Stimulated activated CD4-positive, alpha-beta T cell treated with anti-CD3 and anti-CD28 coated beads, Interleukin-1b, Interleukin-23, amount 100 ng/mL, for 1 hour (primary cell): ENCODE measurements around the gene RGS6.

Experiments
- DNase-seq, 2 donors: peaks; one replicate each; pipeline ENCODE4 v3.0.0-alpha.2; 2020; ENCODE audit warnings: low read depth in 2 of 2

Gene RGS6

GRCh38 chr14:72014486-72014885, 82.3 kb downstream of the RGS6 start:
- DNase-seq, result no peak

GRCh38 chr14:72017290-72017689, 85.1 kb downstream of the RGS6 start:
- no peak for DNase-seq

- DNase-seq, result no peak
These were observed 91.2 kb downstream of the RGS6 start for GRCh38 chr14:72023128-72024042.

GRCh38 chr14:72024043-72024407, 91.8 kb downstream of the RGS6 start:
- no peak for DNase-seq

- no peak for DNase-seq
These were observed 92.3 kb downstream of the RGS6 start for GRCh38 chr14:72024504-72024903.

- no peak for DNase-seq
These were observed 94.3 kb downstream of the RGS6 start for GRCh38 chr14:72026536-72026935.

- no peak for DNase-seq
These were observed 94.8 kb downstream of the RGS6 start for GRCh38 chr14:72027061-72027460.

GRCh38 chr14:72033365-72033764, 101.1 kb downstream of the RGS6 start:
- DNase-seq, result no peak

GRCh38 chr14:72040528-72040927, 108.3 kb downstream of the RGS6 start:
- no peak for DNase-seq

- DNase-seq, result no peak
These were observed 113.0 kb downstream of the RGS6 start for GRCh38 chr14:72045271-72045670.

- DNase-seq, result no peak
These were observed 113.7 kb downstream of the RGS6 start for GRCh38 chr14:72045885-72046284.

GRCh38 chr14:72049462-72049861, 117.2 kb downstream of the RGS6 start:
- DNase-seq, result no peak

GRCh38 chr14:72052356-72052755, 120.1 kb downstream of the RGS6 start:
- no peak for DNase-seq

GRCh38 chr14:72053651-72054050, 121.4 kb downstream of the RGS6 start:
- no peak for DNase-seq

- DNase-seq, result no peak
These were observed 122.7 kb downstream of the RGS6 start for GRCh38 chr14:72054911-72055310.

- DNase-seq, result no peak
These were observed 125.6 kb downstream of the RGS6 start for GRCh38 chr14:72057701-72058285.

- DNase-seq, result no peak
These were observed 128.2 kb downstream of the RGS6 start for GRCh38 chr14:72060460-72060859.

GRCh38 chr14:72060917-72061316, 128.7 kb downstream of the RGS6 start:
- DNase-seq, result no peak

GRCh38 chr14:72061718-72062117, 129.5 kb downstream of the RGS6 start:
- DNase-seq, result no peak

GRCh38 chr14:72063761-72064282, 131.6 kb downstream of the RGS6 start:
- no peak for DNase-seq

- DNase-seq, result no peak
These were observed 132.3 kb downstream of the RGS6 start for GRCh38 chr14:72064501-72064900.

- DNase-seq, result no peak
These were observed 138.2 kb downstream of the RGS6 start for GRCh38 chr14:72070458-72070857.

GRCh38 chr14:72075649-72076334, 143.6 kb downstream of the RGS6 start:
- DNase-seq, result no peak
